WTC11 (cell line): ENCODE data around the gene LASP1NB.
A peak's percentile ranks its signal among the peaks of the same experiment; 100 is the strongest.

Experiments used
- ATAC-seq: fragments of 200-7000 bp; cut with Tn5 transposase; 2 replicates; pipeline ENCODE4 v1.10.0; 2021; ENCODE audit warnings: mild to moderate bottlenecking, moderate library complexity
- CTCF ChIA-PET: fragments of 300-600 bp; sonication (Branson Sonifier 250); formaldehyde crosslinking; loops from one replicate; lab custom pipeline; 2021; ENCODE audit warnings: antibody characterized with exemption; lab: Charles Lee
- POLR2A ChIA-PET: fragments of 350-600 bp; sonication (Branson Sonifier 250); formaldehyde crosslinking; loops from one replicate; lab custom pipeline; 2021; ENCODE audit warnings: antibody characterized with exemption; lab: Charles Lee
- DNase-seq: peaks from one replicate; pipeline ENCODE4 v3.0.0; 2021; ENCODE audit warnings: low spot score
- H3K27ac Mint-ChIP-seq: 2 replicates; pipeline ENCODE4 v1.8.0; 2021; ENCODE audit warnings: mixed read lengths
- H3K27me3 Mint-ChIP-seq: 2 replicates; pipeline ENCODE4 v1.8.0; 2021; ENCODE audit warnings: low read depth, mild to moderate bottlenecking, moderate library complexity, mixed read lengths
- H3K36me3 Mint-ChIP-seq: 2 replicates; pipeline ENCODE4 v1.8.0; 2021; ENCODE audit warnings: mixed read lengths
- H3K4me1 Mint-ChIP-seq: 2 replicates; pipeline ENCODE4 v1.8.0; 2022; ENCODE audit warnings: mixed read lengths
- H3K4me3 Mint-ChIP-seq: 2 replicates; pipeline ENCODE4 v1.8.0; 2021; ENCODE audit warnings: mild to moderate bottlenecking, moderate library complexity, mixed read lengths
- H3K9me3 Mint-ChIP-seq: 2 replicates; pipeline ENCODE4 v1.8.0; 2021; ENCODE audit warnings: mixed read lengths
- CREB1 ChIP-seq: sonication (generic); formaldehyde crosslinking; IDR thresholded peaks from 2 replicates; pipeline ENCODE4 v1.8.0; 2023; ENCODE audit warnings: mild to moderate bottlenecking, missing genetic modification reagents
- CREM ChIP-seq: sonication (generic); formaldehyde crosslinking; IDR thresholded peaks from 2 replicates; pipeline ENCODE4 v1.8.1; 2022; ENCODE audit warnings: mild to moderate bottlenecking, missing genetic modification reagents, moderate library complexity
- ESRRA ChIP-seq: sonication (generic); formaldehyde crosslinking; IDR thresholded peaks from 2 replicates; pipeline ENCODE4 v1.8.1; 2022; ENCODE audit warnings: mild to moderate bottlenecking, missing genetic modification reagents, borderline replicate concordance
- FOXJ3 ChIP-seq: sonication (generic); formaldehyde crosslinking; IDR thresholded peaks from 2 replicates; pipeline ENCODE4 v1.9.0; 2021; ENCODE audit warnings: missing genetic modification reagents, mild to moderate bottlenecking, borderline replicate concordance
- JUN ChIP-seq: sonication (generic); formaldehyde crosslinking; IDR thresholded peaks from 2 replicates; pipeline ENCODE4 v1.8.0; 2023; ENCODE audit warnings: mild to moderate bottlenecking, missing genetic modification reagents
- MXD4 ChIP-seq: fragments of 250-450 bp; sonication (Bioruptor Pico); IDR thresholded peaks from 2 replicates; pipeline ENCODE4 v1.8.0; 2021; ENCODE audit warnings: mild to moderate bottlenecking, moderate library complexity, borderline replicate concordance
- MYBL2 ChIP-seq: sonication (generic); formaldehyde crosslinking; IDR thresholded peaks from 2 replicates; pipeline ENCODE4 v1.8.1; 2023; ENCODE audit warnings: mild to moderate bottlenecking, moderate library complexity, missing genetic modification reagents
- NR1H2 ChIP-seq: sonication (generic); formaldehyde crosslinking; IDR thresholded peaks from 2 replicates; pipeline ENCODE4 v1.9.0; 2021; ENCODE audit warnings: mild to moderate bottlenecking, moderate library complexity, missing genetic modification reagents
- NR3C1 ChIP-seq: sonication (generic); formaldehyde crosslinking; conservative IDR thresholded peaks from 2 replicates; pipeline ENCODE4 v1.8.1; 2023; ENCODE audit warnings: low read depth, mild to moderate bottlenecking, missing genetic modification reagents
- PRRX2 ChIP-seq: fragments of 250-450 bp; sonication (Bioruptor Pico); IDR thresholded peaks from 2 replicates; pipeline ENCODE4 v1.8.0; 2021; ENCODE audit warnings: mild to moderate bottlenecking
- SOX15 ChIP-seq: fragments of 250-450 bp; sonication (Bioruptor Pico); IDR thresholded peaks from 2 replicates; pipeline ENCODE4 v1.9.0; 2021; ENCODE audit warnings: mild to moderate bottlenecking
- SP1 ChIP-seq: sonication (generic); formaldehyde crosslinking; conservative IDR thresholded peaks from 2 replicates; pipeline ENCODE4 v1.8.1; 2022; ENCODE audit warnings: missing genetic modification reagents
- TCF7 ChIP-seq: sonication (generic); formaldehyde crosslinking; IDR thresholded peaks from 2 replicates; pipeline ENCODE4 v1.8.0; 2022; ENCODE audit warnings: mild to moderate bottlenecking, low read depth, missing genetic modification reagents, moderate library complexity
- TEAD4 ChIP-seq: sonication (generic); formaldehyde crosslinking; IDR thresholded peaks from 2 replicates; pipeline ENCODE4 v1.8.0; 2022; ENCODE audit warnings: mild to moderate bottlenecking, missing genetic modification reagents
- ZBTB21 ChIP-seq: sonication (generic); formaldehyde crosslinking; IDR thresholded peaks from 2 replicates; pipeline ENCODE4 v1.8.1; 2023; ENCODE audit warnings: mild to moderate bottlenecking, missing genetic modification reagents, borderline replicate concordance
- TF ChIP-seq, protein P1 (sequence below): sonication (generic); formaldehyde crosslinking; IDR thresholded peaks from 2 replicates; pipeline ENCODE4 v1.8.0; 2023; ENCODE audit warnings: mild to moderate bottlenecking, missing genetic modification reagents
- TF ChIP-seq, protein P2 (sequence below): sonication (generic); formaldehyde crosslinking; IDR thresholded peaks from 2 replicates; pipeline ENCODE4 v1.8.1; 2022; ENCODE audit warnings: low read depth, mild to moderate bottlenecking, moderate library complexity, missing genetic modification reagents, borderline replicate concordance
- TF ChIP-seq, protein P3 (sequence below): fragments of 250-450 bp; sonication (Bioruptor Pico); IDR thresholded peaks from 2 replicates; pipeline ENCODE4 v1.9.0; 2021; ENCODE audit warnings: mild to moderate bottlenecking
- TF ChIP-seq, protein P4 (sequence below): sonication (generic); formaldehyde crosslinking; IDR thresholded peaks from 2 replicates; pipeline ENCODE4 v1.8.1; 2023; ENCODE audit warnings: mild to moderate bottlenecking, missing genetic modification reagents, moderate library complexity
- TF ChIP-seq, protein P5 (sequence below): sonication (generic); formaldehyde crosslinking; IDR thresholded peaks from 2 replicates; pipeline ENCODE4 v1.8.1; 2022; ENCODE audit warnings: low read depth, missing genetic modification reagents, borderline replicate concordance
- TF ChIP-seq, protein P6 (sequence below): sonication (generic); formaldehyde crosslinking; IDR thresholded peaks from 2 replicates; pipeline ENCODE4 v1.8.0; 2022; ENCODE audit warnings: mild to moderate bottlenecking, missing genetic modification reagents
- TF ChIP-seq, protein P7 (sequence below): fragments of 250-450 bp; sonication (Bioruptor Pico); IDR thresholded peaks from 2 replicates; pipeline ENCODE4 v1.9.0; 2021; ENCODE audit warnings: mild to moderate bottlenecking, borderline replicate concordance

The LASP1NB gene

DNA sequence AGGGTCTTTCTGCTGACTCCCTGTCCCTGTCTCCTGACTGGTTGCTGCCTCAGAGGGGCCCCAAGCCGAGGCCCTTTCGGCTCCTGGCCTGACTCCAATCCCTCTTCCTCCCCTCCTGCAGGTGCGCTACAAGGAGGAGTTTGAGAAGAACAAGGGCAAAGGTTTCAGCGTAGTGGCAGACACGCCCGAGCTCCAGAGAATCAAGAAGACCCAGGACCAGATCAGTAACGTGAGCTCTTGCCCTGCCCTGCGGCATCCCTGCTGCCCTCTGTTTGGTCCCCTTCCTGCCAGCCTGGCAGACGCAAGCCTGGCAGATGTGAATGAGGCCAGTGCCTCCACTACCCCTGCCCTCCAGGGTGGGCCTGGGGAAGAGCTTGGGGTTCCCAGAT lies 27.1 kb upstream of the LASP1NB start:
- H3K27me3 Mint-ChIP-seq, result no peaks in the 10 kb centered on the region
- no peaks in the 10 kb centered on the region for H3K9me3 Mint-ChIP-seq
- TF ChIP-seq, protein P1, sequence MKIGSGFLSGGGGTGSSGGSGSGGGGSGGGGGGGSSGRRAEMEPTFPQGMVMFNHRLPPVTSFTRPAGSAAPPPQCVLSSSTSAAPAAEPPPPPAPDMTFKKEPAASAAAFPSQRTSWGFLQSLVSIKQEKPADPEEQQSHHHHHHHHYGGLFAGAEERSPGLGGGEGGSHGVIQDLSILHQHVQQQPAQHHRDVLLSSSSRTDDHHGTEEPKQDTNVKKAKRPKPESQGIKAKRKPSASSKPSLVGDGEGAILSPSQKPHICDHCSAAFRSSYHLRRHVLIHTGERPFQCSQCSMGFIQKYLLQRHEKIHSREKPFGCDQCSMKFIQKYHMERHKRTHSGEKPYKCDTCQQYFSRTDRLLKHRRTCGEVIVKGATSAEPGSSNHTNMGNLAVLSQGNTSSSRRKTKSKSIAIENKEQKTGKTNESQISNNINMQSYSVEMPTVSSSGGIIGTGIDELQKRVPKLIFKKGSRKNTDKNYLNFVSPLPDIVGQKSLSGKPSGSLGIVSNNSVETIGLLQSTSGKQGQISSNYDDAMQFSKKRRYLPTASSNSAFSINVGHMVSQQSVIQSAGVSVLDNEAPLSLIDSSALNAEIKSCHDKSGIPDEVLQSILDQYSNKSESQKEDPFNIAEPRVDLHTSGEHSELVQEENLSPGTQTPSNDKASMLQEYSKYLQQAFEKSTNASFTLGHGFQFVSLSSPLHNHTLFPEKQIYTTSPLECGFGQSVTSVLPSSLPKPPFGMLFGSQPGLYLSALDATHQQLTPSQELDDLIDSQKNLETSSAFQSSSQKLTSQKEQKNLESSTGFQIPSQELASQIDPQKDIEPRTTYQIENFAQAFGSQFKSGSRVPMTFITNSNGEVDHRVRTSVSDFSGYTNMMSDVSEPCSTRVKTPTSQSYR, result no peak
- TF ChIP-seq, protein P2, sequence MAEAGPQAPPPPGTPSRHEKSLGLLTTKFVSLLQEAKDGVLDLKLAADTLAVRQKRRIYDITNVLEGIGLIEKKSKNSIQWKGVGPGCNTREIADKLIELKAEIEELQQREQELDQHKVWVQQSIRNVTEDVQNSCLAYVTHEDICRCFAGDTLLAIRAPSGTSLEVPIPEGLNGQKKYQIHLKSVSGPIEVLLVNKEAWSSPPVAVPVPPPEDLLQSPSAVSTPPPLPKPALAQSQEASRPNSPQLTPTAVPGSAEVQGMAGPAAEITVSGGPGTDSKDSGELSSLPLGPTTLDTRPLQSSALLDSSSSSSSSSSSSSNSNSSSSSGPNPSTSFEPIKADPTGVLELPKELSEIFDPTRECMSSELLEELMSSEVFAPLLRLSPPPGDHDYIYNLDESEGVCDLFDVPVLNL (CRISPR knock-in tag), result no peak
- TF ChIP-seq MXD4 (no peak), NR3C1 (CRISPR knock-in tag) (no peak), TEAD4 (CRISPR knock-in tag) (no peak), CREB1 (CRISPR knock-in tag) (no peak), JUN (no peak), ESRRA (no peak), PRRX2 (CRISPR knock-in tag) (no peak), TCF7 (CRISPR knock-in tag) (no peak)
- TF ChIP-seq, protein P3, sequence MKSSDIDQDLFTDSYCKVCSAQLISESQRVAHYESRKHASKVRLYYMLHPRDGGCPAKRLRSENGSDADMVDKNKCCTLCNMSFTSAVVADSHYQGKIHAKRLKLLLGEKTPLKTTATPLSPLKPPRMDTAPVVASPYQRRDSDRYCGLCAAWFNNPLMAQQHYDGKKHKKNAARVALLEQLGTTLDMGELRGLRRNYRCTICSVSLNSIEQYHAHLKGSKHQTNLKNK (CRISPR knock-in tag), result no peak
- TF ChIP-seq, protein P4, sequence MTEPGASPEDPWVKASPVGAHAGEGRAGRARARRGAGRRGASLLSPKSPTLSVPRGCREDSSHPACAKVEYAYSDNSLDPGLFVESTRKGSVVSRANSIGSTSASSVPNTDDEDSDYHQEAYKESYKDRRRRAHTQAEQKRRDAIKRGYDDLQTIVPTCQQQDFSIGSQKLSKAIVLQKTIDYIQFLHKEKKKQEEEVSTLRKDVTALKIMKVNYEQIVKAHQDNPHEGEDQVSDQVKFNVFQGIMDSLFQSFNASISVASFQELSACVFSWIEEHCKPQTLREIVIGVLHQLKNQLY (CRISPR knock-in tag), result no peak
- no peak overlapping the region for H3K4me3 Mint-ChIP-seq
- POLR2A ChIA-PET, result no interaction called here
- H3K4me1 Mint-ChIP-seq, result peaks cover 34% of the 10 kb centered on the region
- H3K36me3 Mint-ChIP-seq, result peaks cover 25% of the 10 kb centered on the region
- CTCF ChIA-PET, result no interaction called here
- DNase-seq (no peak), ATAC-seq (no peak)
- H3K27ac Mint-ChIP-seq, result peak overlapping the region; percentile 84

DNA sequence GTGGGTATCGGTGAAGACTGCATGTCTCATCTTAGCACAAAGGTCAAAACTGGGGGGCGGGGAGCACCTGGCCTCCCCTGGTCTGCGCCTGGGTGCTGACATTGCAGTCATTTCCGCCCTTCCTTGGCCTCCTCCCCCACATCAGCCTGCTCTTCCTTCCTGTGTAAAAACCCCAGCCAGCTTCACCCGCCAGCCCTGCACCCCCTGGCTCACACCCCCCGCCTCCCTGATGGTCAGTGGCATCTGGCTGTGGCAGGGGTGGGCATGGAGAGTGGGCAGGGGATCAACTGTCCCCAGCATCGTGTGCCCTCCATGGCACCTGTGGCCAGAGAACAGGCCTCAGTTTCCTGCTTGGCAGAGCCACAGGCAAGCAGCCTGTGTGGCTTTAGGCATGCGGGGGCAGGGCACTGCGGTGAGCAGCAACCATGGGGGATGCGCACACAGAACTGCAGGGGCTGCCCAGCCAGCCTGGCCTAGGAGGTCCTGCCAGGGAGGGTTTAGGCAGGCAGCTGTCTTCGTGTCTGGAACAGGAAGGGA lies 26.5 kb upstream of the LASP1NB start:
- H3K27me3 Mint-ChIP-seq, result no peaks in the 10 kb centered on the region
- H3K9me3 Mint-ChIP-seq, result no peaks in the 10 kb centered on the region
- POLR2A ChIA-PET, result no interaction called here
- peak overlapping the region; percentile 68; the same call in 1 of the 2 replicates for H3K27ac Mint-ChIP-seq
- DNase-seq, result no peak
- peaks cover 31% of the 10 kb centered on the region for H3K36me3 Mint-ChIP-seq
- ATAC-seq, result no peak
- H3K4me1 Mint-ChIP-seq, result peaks cover 32% of the 10 kb centered on the region
- no peak overlapping the region for H3K4me3 Mint-ChIP-seq
- CTCF ChIA-PET, result no interaction called here
- no peak for TF ChIP-seq TEAD4 (CRISPR knock-in tag)
- no peak for TF ChIP-seq CREM (CRISPR knock-in tag)
- TF ChIP-seq, protein P5, sequence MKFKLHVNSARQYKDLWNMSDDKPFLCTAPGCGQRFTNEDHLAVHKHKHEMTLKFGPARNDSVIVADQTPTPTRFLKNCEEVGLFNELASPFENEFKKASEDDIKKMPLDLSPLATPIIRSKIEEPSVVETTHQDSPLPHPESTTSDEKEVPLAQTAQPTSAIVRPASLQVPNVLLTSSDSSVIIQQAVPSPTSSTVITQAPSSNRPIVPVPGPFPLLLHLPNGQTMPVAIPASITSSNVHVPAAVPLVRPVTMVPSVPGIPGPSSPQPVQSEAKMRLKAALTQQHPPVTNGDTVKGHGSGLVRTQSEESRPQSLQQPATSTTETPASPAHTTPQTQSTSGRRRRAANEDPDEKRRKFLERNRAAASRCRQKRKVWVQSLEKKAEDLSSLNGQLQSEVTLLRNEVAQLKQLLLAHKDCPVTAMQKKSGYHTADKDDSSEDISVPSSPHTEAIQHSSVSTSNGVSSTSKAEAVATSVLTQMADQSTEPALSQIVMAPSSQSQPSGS, result no peak
- no peak for TF ChIP-seq MYBL2 (CRISPR knock-in tag)
- no peak for TF ChIP-seq SOX15 (CRISPR knock-in tag)
- TF ChIP-seq, protein P6, sequence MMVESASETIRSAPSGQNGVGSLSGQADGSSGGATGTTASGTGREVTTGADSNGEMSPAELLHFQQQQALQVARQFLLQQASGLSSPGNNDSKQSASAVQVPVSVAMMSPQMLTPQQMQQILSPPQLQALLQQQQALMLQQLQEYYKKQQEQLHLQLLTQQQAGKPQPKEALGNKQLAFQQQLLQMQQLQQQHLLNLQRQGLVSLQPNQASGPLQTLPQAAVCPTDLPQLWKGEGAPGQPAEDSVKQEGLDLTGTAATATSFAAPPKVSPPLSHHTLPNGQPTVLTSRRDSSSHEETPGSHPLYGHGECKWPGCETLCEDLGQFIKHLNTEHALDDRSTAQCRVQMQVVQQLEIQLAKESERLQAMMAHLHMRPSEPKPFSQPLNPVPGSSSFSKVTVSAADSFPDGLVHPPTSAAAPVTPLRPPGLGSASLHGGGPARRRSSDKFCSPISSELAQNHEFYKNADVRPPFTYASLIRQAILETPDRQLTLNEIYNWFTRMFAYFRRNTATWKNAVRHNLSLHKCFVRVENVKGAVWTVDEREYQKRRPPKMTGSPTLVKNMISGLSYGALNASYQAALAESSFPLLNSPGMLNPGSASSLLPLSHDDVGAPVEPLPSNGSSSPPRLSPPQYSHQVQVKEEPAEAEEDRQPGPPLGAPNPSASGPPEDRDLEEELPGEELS (CRISPR knock-in tag), result no peak
- TF ChIP-seq FOXJ3 (CRISPR knock-in tag), result no peak
- no peak for TF ChIP-seq NR1H2 (CRISPR knock-in tag)
- no peak for TF ChIP-seq ESRRA
- TF ChIP-seq ZBTB21, result no peak
- TF ChIP-seq SP1 (CRISPR knock-in tag), result no peak
- TF ChIP-seq, protein P7, sequence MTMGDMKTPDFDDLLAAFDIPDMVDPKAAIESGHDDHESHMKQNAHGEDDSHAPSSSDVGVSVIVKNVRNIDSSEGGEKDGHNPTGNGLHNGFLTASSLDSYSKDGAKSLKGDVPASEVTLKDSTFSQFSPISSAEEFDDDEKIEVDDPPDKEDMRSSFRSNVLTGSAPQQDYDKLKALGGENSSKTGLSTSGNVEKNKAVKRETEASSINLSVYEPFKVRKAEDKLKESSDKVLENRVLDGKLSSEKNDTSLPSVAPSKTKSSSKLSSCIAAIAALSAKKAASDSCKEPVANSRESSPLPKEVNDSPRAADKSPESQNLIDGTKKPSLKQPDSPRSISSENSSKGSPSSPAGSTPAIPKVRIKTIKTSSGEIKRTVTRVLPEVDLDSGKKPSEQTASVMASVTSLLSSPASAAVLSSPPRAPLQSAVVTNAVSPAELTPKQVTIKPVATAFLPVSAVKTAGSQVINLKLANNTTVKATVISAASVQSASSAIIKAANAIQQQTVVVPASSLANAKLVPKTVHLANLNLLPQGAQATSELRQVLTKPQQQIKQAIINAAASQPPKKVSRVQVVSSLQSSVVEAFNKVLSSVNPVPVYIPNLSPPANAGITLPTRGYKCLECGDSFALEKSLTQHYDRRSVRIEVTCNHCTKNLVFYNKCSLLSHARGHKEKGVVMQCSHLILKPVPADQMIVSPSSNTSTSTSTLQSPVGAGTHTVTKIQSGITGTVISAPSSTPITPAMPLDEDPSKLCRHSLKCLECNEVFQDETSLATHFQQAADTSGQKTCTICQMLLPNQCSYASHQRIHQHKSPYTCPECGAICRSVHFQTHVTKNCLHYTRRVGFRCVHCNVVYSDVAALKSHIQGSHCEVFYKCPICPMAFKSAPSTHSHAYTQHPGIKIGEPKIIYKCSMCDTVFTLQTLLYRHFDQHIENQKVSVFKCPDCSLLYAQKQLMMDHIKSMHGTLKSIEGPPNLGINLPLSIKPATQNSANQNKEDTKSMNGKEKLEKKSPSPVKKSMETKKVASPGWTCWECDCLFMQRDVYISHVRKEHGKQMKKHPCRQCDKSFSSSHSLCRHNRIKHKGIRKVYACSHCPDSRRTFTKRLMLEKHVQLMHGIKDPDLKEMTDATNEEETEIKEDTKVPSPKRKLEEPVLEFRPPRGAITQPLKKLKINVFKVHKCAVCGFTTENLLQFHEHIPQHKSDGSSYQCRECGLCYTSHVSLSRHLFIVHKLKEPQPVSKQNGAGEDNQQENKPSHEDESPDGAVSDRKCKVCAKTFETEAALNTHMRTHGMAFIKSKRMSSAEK (CRISPR knock-in tag), result no peak
